HFFc6 (cell line): Measurements from ENCODE around the gene DYNLL1. TPM values are rescaled to one million over a fixed set of nuclear protein-coding genes. Genes with fewer than 3 reads are reported as not detected.

Experiments
- DNase-seq: peaks from one replicate; pipeline ENCODE4 v3.0.0-alpha.2; 2018
- H3K27ac Mint-ChIP-seq: 2 replicates; pipeline ENCODE4 v1.8.0; 2020; ENCODE audit warnings: mild to moderate bottlenecking, mixed read lengths
- H3K27me3 Mint-ChIP-seq: 2 replicates; pipeline ENCODE4 v1.8.0; 2021; ENCODE audit warnings: mild to moderate bottlenecking, moderate library complexity, mixed read lengths; ENCODE audit not compliant: insufficient read depth
- H3K36me3 Mint-ChIP-seq: 2 replicates; pipeline ENCODE4 v1.8.0; 2021; ENCODE audit warnings: low read depth, mixed read lengths
- H3K4me1 Mint-ChIP-seq: 2 replicates; pipeline ENCODE4 v1.8.0; 2020; ENCODE audit warnings: low read depth, mixed read lengths
- H3K4me3 Mint-ChIP-seq: 2 replicates; pipeline ENCODE4 v1.8.0; 2020; ENCODE audit warnings: mild to moderate bottlenecking, moderate library complexity, mixed read lengths
- H3K9me3 Mint-ChIP-seq: 2 replicates; pipeline ENCODE4 v1.8.0; 2020; ENCODE audit warnings: mild to moderate bottlenecking, mixed read lengths
- total RNA-seq, 6 experiments: library from RNA; stranded (reverse); fragmentation: NEBNext Ultra II Directional; extraction: Animal tissue kit (Norgen Biotek cat#: 25700); gene quantifications; 2 replicates in 1 of 6; 3 replicates in 5 of 6; pipeline ENCODE4 v1.2.3, GENCODE V29; 2021
- TF ChIP-seq, protein P1 (sequence below): fragments of 200-600 bp; sonication (generic); IDR thresholded peaks from 2 replicates; pipeline ENCODE4 v1.5.0; 2021; ENCODE audit warnings: antibody characterized with exemption, mild to moderate bottlenecking

DYNLL1 gene
- total RNA-seq, 6 experiments from 2014 or later, result 530 to 650 (median 609) TPM

GRCh38 chr12:120539303-120539702 is 43.4 kb downstream of the DYNLL1 start:
- TF ChIP-seq, protein P1, sequence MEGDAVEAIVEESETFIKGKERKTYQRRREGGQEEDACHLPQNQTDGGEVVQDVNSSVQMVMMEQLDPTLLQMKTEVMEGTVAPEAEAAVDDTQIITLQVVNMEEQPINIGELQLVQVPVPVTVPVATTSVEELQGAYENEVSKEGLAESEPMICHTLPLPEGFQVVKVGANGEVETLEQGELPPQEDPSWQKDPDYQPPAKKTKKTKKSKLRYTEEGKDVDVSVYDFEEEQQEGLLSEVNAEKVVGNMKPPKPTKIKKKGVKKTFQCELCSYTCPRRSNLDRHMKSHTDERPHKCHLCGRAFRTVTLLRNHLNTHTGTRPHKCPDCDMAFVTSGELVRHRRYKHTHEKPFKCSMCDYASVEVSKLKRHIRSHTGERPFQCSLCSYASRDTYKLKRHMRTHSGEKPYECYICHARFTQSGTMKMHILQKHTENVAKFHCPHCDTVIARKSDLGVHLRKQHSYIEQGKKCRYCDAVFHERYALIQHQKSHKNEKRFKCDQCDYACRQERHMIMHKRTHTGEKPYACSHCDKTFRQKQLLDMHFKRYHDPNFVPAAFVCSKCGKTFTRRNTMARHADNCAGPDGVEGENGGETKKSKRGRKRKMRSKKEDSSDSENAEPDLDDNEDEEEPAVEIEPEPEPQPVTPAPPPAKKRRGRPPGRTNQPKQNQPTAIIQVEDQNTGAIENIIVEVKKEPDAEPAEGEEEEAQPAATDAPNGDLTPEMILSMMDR, result no peak
- Mint-ChIP-seq H3K36me3 (peaks cover 26% of the 10 kb centered on the region), H3K4me1 (peaks cover 57% of the 10 kb centered on the region), H3K9me3 (no peaks in the 10 kb centered on the region), H3K27me3 (no peaks in the 10 kb centered on the region; the same call in 1 of the 2 replicates), H3K4me3 (peak overlapping the region; percentile 96), H3K27ac (peak overlapping the region; percentile 68)
- DNase-seq, result peak; percentile 37

DNA sequence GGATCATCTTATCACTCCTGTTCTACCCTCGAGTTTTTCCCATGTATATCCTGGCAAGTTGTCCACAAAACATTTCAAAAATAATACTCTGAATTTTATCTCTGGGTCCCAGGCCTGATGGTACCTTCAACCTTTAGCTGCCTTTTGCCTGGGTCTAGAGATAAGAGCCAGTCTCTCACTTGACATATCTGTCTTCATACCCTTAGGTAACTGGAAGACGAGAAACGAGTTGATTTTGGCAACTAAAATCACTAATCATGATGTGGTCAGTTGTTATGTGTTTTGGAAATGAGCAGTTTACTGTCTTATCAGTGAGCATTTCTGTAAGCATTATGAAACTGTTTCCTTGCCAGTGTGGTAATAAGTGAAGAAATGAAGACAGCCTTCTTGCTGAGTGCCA is 44.5 kb downstream of the DYNLL1 start:
- peak overlapping the region; percentile 60 for H3K27ac Mint-ChIP-seq
- TF ChIP-seq, protein P1, result no peak
- H3K4me3 Mint-ChIP-seq, result no peak overlapping the region
- H3K9me3 Mint-ChIP-seq, result no peaks in the 10 kb centered on the region
- no peak for DNase-seq
- peaks cover 18% of the 10 kb centered on the region for H3K36me3 Mint-ChIP-seq
- H3K4me1 Mint-ChIP-seq, result peaks cover 58% of the 10 kb centered on the region
- H3K27me3 Mint-ChIP-seq, result no peaks in the 10 kb centered on the region; the same call in 1 of the 2 replicates

DNA sequence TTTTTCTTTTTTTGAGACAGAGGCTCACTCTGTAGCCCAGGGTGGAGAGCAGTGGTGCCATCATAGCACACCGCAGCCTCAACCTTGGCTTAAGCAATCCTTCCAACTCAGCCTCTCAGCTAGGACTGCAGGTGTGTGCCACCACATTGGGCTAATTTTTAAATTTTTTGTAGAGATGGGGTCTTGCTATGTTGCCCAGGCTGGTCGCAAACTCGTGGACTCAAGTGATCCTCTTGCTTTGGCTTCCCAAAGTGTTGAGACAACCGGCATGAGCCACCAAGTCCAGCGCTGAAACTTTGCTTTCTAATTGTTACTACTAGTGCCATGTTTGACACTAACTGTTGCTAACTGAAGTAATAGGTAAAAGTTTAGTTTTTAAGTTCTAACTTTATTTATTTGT is 46.3 kb downstream of the DYNLL1 start:
- no peak overlapping the region for H3K4me3 Mint-ChIP-seq
- TF ChIP-seq, protein P1, result no peak
- DNase-seq, result no peak
- no peak overlapping the region for H3K27ac Mint-ChIP-seq
- H3K36me3 Mint-ChIP-seq, result peaks cover 4% of the 10 kb centered on the region
- no peaks in the 10 kb centered on the region for H3K9me3 Mint-ChIP-seq
- H3K27me3 Mint-ChIP-seq, result no peaks in the 10 kb centered on the region; the same call in 1 of the 2 replicates
- peaks cover 41% of the 10 kb centered on the region for H3K4me1 Mint-ChIP-seq

GRCh38 chr12:120544691-120545090 is 48.8 kb downstream of the DYNLL1 start:
- H3K9me3 Mint-ChIP-seq, result no peaks in the 10 kb centered on the region
- no peak overlapping the region for H3K27ac Mint-ChIP-seq
- TF ChIP-seq, protein P1, result no peak
- H3K27me3 Mint-ChIP-seq, result no peaks in the 10 kb centered on the region; the same call in 1 of the 2 replicates
- no peak overlapping the region for H3K4me3 Mint-ChIP-seq
- H3K36me3 Mint-ChIP-seq, result peaks cover 4% of the 10 kb centered on the region
- no peak for DNase-seq
- peaks cover 16% of the 10 kb centered on the region for H3K4me1 Mint-ChIP-seq

DNA sequence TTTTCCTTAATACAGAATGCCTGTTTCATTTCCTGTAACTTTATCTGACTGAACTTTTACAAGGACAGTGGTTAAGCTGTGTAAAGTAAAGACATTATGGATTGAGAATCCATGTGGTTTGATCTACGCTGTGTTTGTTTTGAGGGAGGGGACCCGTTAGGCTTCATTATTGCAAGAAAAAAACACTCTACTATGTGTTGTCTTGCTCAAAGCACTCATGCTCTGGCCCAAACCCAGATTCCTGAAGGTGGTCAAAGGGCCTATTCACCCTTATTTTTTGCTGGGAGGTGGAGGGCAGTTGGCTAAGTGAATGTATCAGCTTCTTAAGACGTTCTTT is 50.1 kb downstream of the DYNLL1 start:
- TF ChIP-seq, protein P1, result no peak
- Mint-ChIP-seq H3K27me3 (no peaks in the 10 kb centered on the region; the same call in 1 of the 2 replicates), H3K9me3 (no peaks in the 10 kb centered on the region), H3K36me3 (peaks cover 4% of the 10 kb centered on the region), H3K27ac (no peak overlapping the region), H3K4me1 (peaks cover 7% of the 10 kb centered on the region; the same call in 1 of the 2 replicates), H3K4me3 (no peak overlapping the region)
- DNase-seq, result no peak

Other genes starting within 250 kb of the DYNLL1 start
- gene PXN, start 230.4 kb upstream of the DYNLL1 start, total RNA-seq, result 100 to 1,000 TPM; 219 to 290 (median 253) TPM
- 1,000 to 10,000 TPM in 5 of 6 experiments, 100 to 1,000 TPM in 1; 743 to 2,047 (median 1,452) TPM for gene RNU4-2, start 204.2 kb upstream of the DYNLL1 start, total RNA-seq
- gene RNU4-1, start 202.9 kb upstream of the DYNLL1 start, total RNA-seq, result 1,000 to 10,000 TPM in 4 of 6 experiments, 100 to 1,000 TPM in 2; 766 to 1,512 (median 1,200) TPM
- gene SIRT4, start 193.8 kb upstream of the DYNLL1 start, total RNA-seq, result 1 to 10 TPM in 3 of 6 experiments, under 1 TPM in 3; 0.84 to 2.1 (median 1.1) TPM
- gene PLA2G1B, start 168.3 kb upstream of the DYNLL1 start, total RNA-seq, result not detected
- not detected for gene MSI1, start 126.9 kb upstream of the DYNLL1 start, total RNA-seq
- gene COX6A1, start 58.0 kb upstream of the DYNLL1 start, total RNA-seq, result 100 to 1,000 TPM; 356 to 391 (median 373) TPM
- 10 to 100 TPM; 37.9 to 49.0 (median 41.6) TPM for gene TRIAP1, start 49.7 kb upstream of the DYNLL1 start, total RNA-seq
- 10 to 100 TPM; 16.3 to 30.9 (median 24.0) TPM for gene GATC, start 49.7 kb upstream of the DYNLL1 start, total RNA-seq
- 100 to 1,000 TPM; 232 to 247 (median 238) TPM for gene SRSF9, start 26.4 kb upstream of the DYNLL1 start, total RNA-seq
- gene COQ5, start 33.0 kb downstream of the DYNLL1 start, total RNA-seq, result 10 to 100 TPM; 26.0 to 30.7 (median 27.4) TPM
- gene RNF10, start 38.2 kb downstream of the DYNLL1 start, total RNA-seq, result 100 to 1,000 TPM; 145 to 203 (median 158) TPM
- 10 to 100 TPM; 56.5 to 63.4 (median 60.6) TPM for gene POP5, start 85.3 kb downstream of the DYNLL1 start, total RNA-seq
- 1 to 10 TPM in 4 of 6 experiments, under 1 TPM in 2; 0.09 to 2.2 (median 1.4) TPM for gene CABP1, start 144.5 kb downstream of the DYNLL1 start, total RNA-seq
- 100 to 1,000 TPM; 195 to 241 (median 209) TPM for gene MLEC, start 191.0 kb downstream of the DYNLL1 start, total RNA-seq
- gene UNC119B, start 214.3 kb downstream of the DYNLL1 start, total RNA-seq, result 10 to 100 TPM; 32.9 to 39.5 (median 34.4) TPM
- 1 to 10 TPM in 5 of 6 experiments, under 1 TPM in 1; 0.99 to 2.4 (median 2.0) TPM for gene ACADS, start 229.7 kb downstream of the DYNLL1 start, total RNA-seq